Mesenchymal stem cell (in vitro differentiated cells and primary cell): ENCODE data around the gene SCAF8.

Experiments
- DNase-seq: peaks from one replicate; pipeline ENCODE4 v3.0.0-alpha.2; 2013
- H2AFZ ChIP-seq: one replicate; pipeline ENCODE4 v1.6.1; 2013; ENCODE audit warnings: low read depth, mild to moderate bottlenecking, control low read depth, inconsistent platforms, low read length, moderate library complexity
- H2AK5ac ChIP-seq: 2 replicates; pipeline ENCODE4 v1.6.1; 2013; ENCODE audit warnings: low read length, moderate library complexity, mild to moderate bottlenecking, inconsistent platforms; ENCODE audit not compliant: severe bottlenecking
- H2BK120ac ChIP-seq: one replicate; pipeline ENCODE4 v1.6.1; 2013; ENCODE audit warnings: low read depth, mild to moderate bottlenecking, inconsistent platforms, low read length, moderate library complexity
- H2BK12ac ChIP-seq, 2 experiments: one replicate each; pipeline ENCODE4 v1.6.1; 2013; ENCODE audit warnings: inconsistent platforms in 2 of 2, low read length in 2 of 2, mild to moderate bottlenecking in 2 of 2, moderate library complexity in 2 of 2, control low read depth in 1 of 2
- H2BK15ac ChIP-seq: one replicate; pipeline ENCODE4 v1.6.1; 2013; ENCODE audit warnings: mild to moderate bottlenecking, low read depth, inconsistent platforms; ENCODE audit not compliant: poor library complexity, severe bottlenecking
- H2BK5ac ChIP-seq: 2 replicates; pipeline ENCODE4 v1.6.1; 2013; ENCODE audit warnings: low read depth, mild to moderate bottlenecking, low read length, control low read depth, inconsistent platforms; ENCODE audit not compliant: poor library complexity, severe bottlenecking
- H3K14ac ChIP-seq, 2 experiments: one replicate each; pipeline ENCODE4 v1.6.1; 2013; ENCODE audit warnings: inconsistent platforms in 2 of 2, low read length in 2 of 2, control low read depth in 1 of 2, mild to moderate bottlenecking in 1 of 2, moderate library complexity in 1 of 2
- H3K18ac ChIP-seq, 2 experiments: one replicate each; pipeline ENCODE4 v1.6.1; 2013; ENCODE audit warnings: inconsistent platforms in 2 of 2, low read length in 2 of 2, control low read depth in 1 of 2, low read depth in 1 of 2, mild to moderate bottlenecking in 1 of 2
- H3K23ac ChIP-seq, 2 experiments: one replicate each; pipeline ENCODE4 v1.6.1; 2013; ENCODE audit warnings: inconsistent platforms in 2 of 2, low read length in 2 of 2, mild to moderate bottlenecking in 2 of 2, moderate library complexity in 2 of 2, control low read depth in 1 of 2
- H3K27ac ChIP-seq: 2 replicates; pipeline ENCODE4 v1.5.1; 2013; ENCODE audit warnings: mild to moderate bottlenecking, moderate library complexity, low read length, control low read depth, inconsistent platforms; ENCODE audit not compliant: poor library complexity, severe bottlenecking
- H3K27me3 ChIP-seq, 2 experiments: 2 replicates each; pipeline versions ENCODE4 v1.6.1 to v1.7.0; 2013; ENCODE audit warnings: low read length in 2 of 2, mild to moderate bottlenecking in 2 of 2, moderate library complexity in 2 of 2, control low read depth in 1 of 2, inconsistent platforms in 1 of 2; ENCODE audit not compliant: control insufficient read depth in 1 of 2, insufficient read depth in 1 of 2
- H3K36me3 ChIP-seq, 2 experiments: 2 replicates each; pipeline versions ENCODE4 v1.6.1 to v1.7.0; 2013; ENCODE audit warnings: low read length in 2 of 2, control low read depth in 1 of 2, inconsistent platforms in 1 of 2, low read depth in 1 of 2, mild to moderate bottlenecking in 1 of 2; ENCODE audit not compliant: insufficient read depth in 2 of 2, control insufficient read depth in 1 of 2
- H3K4ac ChIP-seq, 2 experiments: one replicate each; pipeline ENCODE4 v1.6.1; 2013; ENCODE audit warnings: inconsistent platforms in 2 of 2, low read length in 2 of 2, mild to moderate bottlenecking in 2 of 2, moderate library complexity in 2 of 2, control low read depth in 1 of 2, low read depth in 1 of 2
- H3K4me1 ChIP-seq: 2 replicates; pipeline ENCODE4 v1.6.1; 2013; ENCODE audit warnings: low read depth, low read length, control low read depth; ENCODE audit not compliant: control insufficient read depth, insufficient read depth
- H3K4me2 ChIP-seq: 2 replicates; pipeline ENCODE4 v1.6.1; 2013; ENCODE audit warnings: low read length, mild to moderate bottlenecking, inconsistent platforms; ENCODE audit not compliant: poor library complexity, severe bottlenecking
- H3K4me3 ChIP-seq, 2 experiments: 2 replicates each; pipeline versions ENCODE4 v1.5.1 to v1.7.0; 2013; ENCODE audit warnings: low read length in 2 of 2, mild to moderate bottlenecking in 2 of 2, control low read depth in 1 of 2, low read depth in 1 of 2; ENCODE audit not compliant: insufficient read depth in 1 of 2
- H3K79me1 ChIP-seq: replicated peaks from 2 replicates; pipeline ENCODE4 v1.6.1; 2013; ENCODE audit warnings: mild to moderate bottlenecking, control low read depth, low read length, inconsistent platforms; ENCODE audit not compliant: poor library complexity, severe bottlenecking
- H3K9ac ChIP-seq: 2 replicates; pipeline ENCODE4 v1.7.0; 2013; ENCODE audit warnings: mild to moderate bottlenecking, low read length, moderate library complexity
- H3K9me3 ChIP-seq: 2 replicates; pipeline ENCODE4 v1.7.0; 2013; ENCODE audit warnings: mild to moderate bottlenecking, low read length; ENCODE audit not compliant: control insufficient read depth
- H4K8ac ChIP-seq: one replicate; pipeline ENCODE4 v1.6.1; 2013; ENCODE audit warnings: inconsistent platforms, mild to moderate bottlenecking, low read length, moderate library complexity
- H4K91ac ChIP-seq: one replicate; pipeline ENCODE4 v1.6.1; 2013; ENCODE audit warnings: mild to moderate bottlenecking, low read length, inconsistent platforms
- WGBS: methylation state at CpG from one replicate; pipeline ENCODE4 v1.1.7; 2013; ENCODE audit warnings: mixed read lengths; 5-methylcytosine and 5-hydroxymethylcytosine counted together

Gene SCAF8

DNA sequence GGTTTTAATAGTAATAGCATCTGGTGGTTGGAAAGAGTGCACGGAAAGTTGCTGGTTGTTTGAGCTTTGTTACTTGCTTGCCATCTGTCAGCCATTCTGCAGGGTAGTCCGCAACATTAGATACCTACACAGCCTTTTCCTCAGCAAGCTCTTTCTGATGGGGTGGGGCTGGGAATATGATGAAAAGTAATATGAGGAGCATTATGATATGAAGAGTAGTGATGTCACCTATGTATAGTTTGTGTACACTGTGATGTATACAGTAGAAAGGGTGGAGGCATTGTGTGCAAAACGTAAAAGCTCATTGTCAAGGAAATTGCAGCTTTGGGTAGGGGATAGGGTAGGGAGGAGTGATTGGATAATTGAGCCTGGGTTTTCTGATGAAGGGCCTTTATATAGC is 16.1 kb downstream of the SCAF8 start:
- no peak for DNase-seq
- H3K4me2 ChIP-seq: no peak overlapping the region
- no peak overlapping the region for H2BK12ac ChIP-seq
- no peak overlapping the region for H2BK120ac ChIP-seq
- no peaks in the 10 kb centered on the region for H3K36me3 ChIP-seq
- H3K4me3 ChIP-seq: no peak overlapping the region
- H4K8ac ChIP-seq: no peak overlapping the region
- H3K18ac ChIP-seq: no peak overlapping the region
- H3K4me1 ChIP-seq: no peaks in the 10 kb centered on the region
- H3K9ac ChIP-seq: no peak overlapping the region
- H3K9me3 ChIP-seq: no peaks in the 10 kb centered on the region
- H3K23ac ChIP-seq: no peak overlapping the region
- no peak overlapping the region for H4K91ac ChIP-seq
- no peak overlapping the region for H3K14ac ChIP-seq
- WGBS: 95% methylated on average over 3 of the region's 3 CpGs
- no peak overlapping the region for H2AK5ac ChIP-seq
- H3K27me3 ChIP-seq: no peaks in the 10 kb centered on the region
- H2AFZ ChIP-seq: no peak overlapping the region
- no peak overlapping the region for H2BK15ac ChIP-seq
- no peaks in the 10 kb centered on the region for H3K79me1 ChIP-seq
- no peak overlapping the region for H2BK5ac ChIP-seq
- H3K27ac ChIP-seq: no peak overlapping the region
- H3K4ac ChIP-seq: no peak overlapping the region

DNA sequence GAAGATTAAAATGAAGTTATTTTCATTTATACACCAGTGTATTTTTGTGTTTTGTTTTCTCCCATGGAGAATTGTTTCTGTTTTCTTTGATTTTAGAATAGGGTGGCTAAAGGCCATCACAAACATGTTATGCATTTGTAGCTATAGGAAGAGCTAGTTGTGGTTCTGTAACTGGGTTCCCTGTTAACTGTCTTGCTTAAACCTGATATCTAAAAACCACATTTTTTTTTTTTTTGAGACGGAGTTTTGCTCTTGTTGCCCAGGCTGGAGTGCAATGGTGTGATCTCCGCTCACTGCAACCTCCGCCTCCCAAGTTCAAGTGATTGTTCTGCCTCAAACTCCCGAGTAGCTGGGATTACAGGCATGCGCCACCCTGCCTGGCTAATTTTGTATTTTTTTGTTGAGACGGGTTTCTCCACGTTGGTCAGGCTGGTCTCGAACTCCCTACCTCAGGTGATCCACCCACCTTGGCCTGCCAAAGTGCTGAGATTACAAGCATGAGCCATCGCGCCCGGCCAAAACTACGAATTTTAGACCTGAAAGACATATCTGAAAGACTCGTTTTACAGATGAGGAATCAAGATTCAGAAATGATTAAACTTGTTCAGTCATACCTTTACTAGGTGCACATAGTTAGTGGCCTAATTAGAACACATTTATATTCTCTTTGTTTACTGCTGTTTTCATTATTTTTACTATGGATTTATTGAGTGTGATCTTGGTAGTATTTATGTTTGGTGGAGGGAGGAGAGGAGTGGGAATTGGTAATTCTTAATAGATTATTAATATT is 18.0 kb downstream of the SCAF8 start:
- Histone ChIP-seq H3K4ac (no peak overlapping the region), H2AK5ac (no peak overlapping the region), H3K79me1 (no peaks in the 10 kb centered on the region), H2BK15ac (no peak overlapping the region), H3K18ac (no peak overlapping the region), H3K14ac (no peak overlapping the region), H2BK12ac (no peak overlapping the region), H2BK5ac (no peak overlapping the region), H3K27ac (no peak overlapping the region), H3K23ac (no peak overlapping the region), H2AFZ (no peak overlapping the region), H3K9ac (no peak overlapping the region), H3K4me3 (no peak overlapping the region), H3K9me3 (no peaks in the 10 kb centered on the region), H3K4me1 (peaks cover 1% of the 10 kb centered on the region), H3K27me3 (no peaks in the 10 kb centered on the region), H3K36me3 (no peaks in the 10 kb centered on the region), H2BK120ac (no peak overlapping the region), H3K4me2 (no peak overlapping the region), H4K8ac (no peak overlapping the region), H4K91ac (no peak overlapping the region)
- over 99% methylated on average over 11 of the region's 13 CpGs for WGBS
- no peak for DNase-seq

DNA sequence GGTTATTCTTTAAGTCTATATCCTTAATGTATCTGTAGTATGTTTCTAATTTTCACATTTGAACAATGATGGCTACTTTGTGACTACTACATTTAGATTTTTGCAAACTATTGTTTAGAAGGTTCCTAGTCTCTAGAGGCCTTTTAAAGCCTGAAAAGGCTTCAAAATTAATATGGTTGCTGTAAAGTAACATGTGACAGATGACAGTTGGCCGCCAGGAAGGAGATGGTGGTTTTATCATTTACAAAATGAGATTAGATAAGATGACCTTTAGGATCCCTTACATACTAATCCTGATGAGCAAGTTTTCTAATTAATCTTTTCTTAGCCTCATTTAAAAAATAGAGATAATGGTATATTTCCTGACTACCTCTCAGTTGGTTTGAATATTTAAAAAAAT is 18.8 kb downstream of the SCAF8 start:
- Histone ChIP-seq H2AK5ac (no peak overlapping the region), H3K9me3 (no peaks in the 10 kb centered on the region), H3K79me1 (no peaks in the 10 kb centered on the region), H3K14ac (no peak overlapping the region), H2BK12ac (no peak overlapping the region), H4K8ac (no peak overlapping the region), H3K18ac (no peak overlapping the region), H2BK5ac (no peak overlapping the region), H3K9ac (no peak overlapping the region), H3K4me3 (no peak overlapping the region), H2BK15ac (no peak overlapping the region), H3K27ac (no peak overlapping the region), H3K36me3 (no peaks in the 10 kb centered on the region), H3K4me1 (peaks cover 3% of the 10 kb centered on the region), H3K4me2 (no peak overlapping the region), H2AFZ (no peak overlapping the region), H3K27me3 (no peaks in the 10 kb centered on the region), H4K91ac (no peak overlapping the region), H3K23ac (no peak overlapping the region), H2BK120ac (no peak overlapping the region), H3K4ac (no peak overlapping the region)
- no peak for DNase-seq
- WGBS: 80% methylated on average over 1 of the region's 1 CpG

DNA sequence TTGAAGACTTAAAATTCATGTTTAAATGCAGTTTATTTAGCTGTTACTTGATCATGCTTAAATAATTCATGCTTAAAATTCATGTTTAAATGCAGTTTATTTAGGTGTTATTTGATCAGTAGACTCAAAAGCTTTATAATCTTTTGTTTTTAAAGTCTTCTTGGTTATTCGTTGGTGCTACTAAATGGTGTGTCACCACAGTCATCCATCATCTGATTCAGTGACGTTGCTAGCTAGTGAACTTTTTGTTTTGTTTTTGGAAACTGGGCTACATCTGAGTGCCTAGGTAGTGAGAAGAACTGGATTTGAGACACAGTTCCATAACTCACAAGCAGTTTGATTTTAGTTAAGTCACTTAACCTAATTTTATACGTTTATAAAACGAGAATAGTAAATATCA is 20.9 kb downstream of the SCAF8 start:
- no peak overlapping the region for H4K8ac ChIP-seq
- no peak overlapping the region for H2BK120ac ChIP-seq
- H2AK5ac ChIP-seq: no peak overlapping the region
- H3K36me3 ChIP-seq: no peaks in the 10 kb centered on the region
- DNase-seq: peak; percentile 65
- peak overlapping the region; percentile 23 for H3K27ac ChIP-seq
- H3K23ac ChIP-seq: no peak overlapping the region
- H3K14ac ChIP-seq: no peak overlapping the region
- no peaks in the 10 kb centered on the region for H3K79me1 ChIP-seq
- no peak overlapping the region for H3K4ac ChIP-seq
- H3K27me3 ChIP-seq: no peaks in the 10 kb centered on the region
- no peak overlapping the region for H4K91ac ChIP-seq
- no peak overlapping the region for H3K18ac ChIP-seq
- no peaks in the 10 kb centered on the region for H3K9me3 ChIP-seq
- H2BK5ac ChIP-seq: no peak overlapping the region
- H3K4me3 ChIP-seq: no peak overlapping the region
- peak overlapping the region; percentile 70 for H3K9ac ChIP-seq
- WGBS: 14% methylated on average over 2 of the region's 4 CpGs
- H3K4me2 ChIP-seq: no peak overlapping the region
- no peak overlapping the region for H2BK15ac ChIP-seq
- H3K4me1 ChIP-seq: peaks cover 3% of the 10 kb centered on the region
- H2AFZ ChIP-seq: no peak overlapping the region
- no peak overlapping the region for H2BK12ac ChIP-seq
